ENCODE results near the gene PKNOX2. TPM values are rescaled to one million over a fixed set of nuclear protein-coding genes. Genes with fewer than 3 reads are reported as not detected.

Gene PKNOX2
- total RNA-seq, 2 donors from 2014 or later = 4.0 to 6.9 TPM

DNA sequence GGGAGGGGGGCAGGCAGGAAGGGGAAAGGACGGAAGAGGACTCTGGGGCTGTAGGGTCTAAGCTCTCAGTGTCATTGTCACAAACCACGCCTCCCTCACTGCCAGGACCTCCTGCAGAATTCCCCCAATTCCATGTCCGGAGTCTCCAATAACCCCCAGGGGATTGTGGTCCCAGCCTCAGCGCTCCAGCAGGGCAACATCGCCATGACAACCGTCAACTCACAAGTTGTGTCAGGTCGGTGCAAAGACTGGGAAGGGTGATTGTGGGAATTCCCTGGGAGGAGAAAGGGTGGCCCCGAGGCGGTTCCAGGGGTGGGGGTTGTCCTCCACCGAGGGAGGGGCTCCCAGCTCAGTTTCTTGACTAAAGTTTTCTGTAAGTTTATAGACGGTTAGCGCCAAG lies 245.5 kb downstream of the PKNOX2 start:
- Mint-ChIP-seq H3K9me3 (no peaks in the 10 kb centered on the region), H3K4me1 (peaks cover 16% of the 10 kb centered on the region), H3K36me3 (ENCODE audit: low read depth) (peaks cover 3% of the 10 kb centered on the region), H3K27ac (no peak overlapping the region), H3K27me3 (ENCODE audit: insufficient read depth) (peaks cover 84% of the 10 kb centered on the region), H3K4me3 (no peak overlapping the region)
- TF ChIP-seq, protein P1, sequence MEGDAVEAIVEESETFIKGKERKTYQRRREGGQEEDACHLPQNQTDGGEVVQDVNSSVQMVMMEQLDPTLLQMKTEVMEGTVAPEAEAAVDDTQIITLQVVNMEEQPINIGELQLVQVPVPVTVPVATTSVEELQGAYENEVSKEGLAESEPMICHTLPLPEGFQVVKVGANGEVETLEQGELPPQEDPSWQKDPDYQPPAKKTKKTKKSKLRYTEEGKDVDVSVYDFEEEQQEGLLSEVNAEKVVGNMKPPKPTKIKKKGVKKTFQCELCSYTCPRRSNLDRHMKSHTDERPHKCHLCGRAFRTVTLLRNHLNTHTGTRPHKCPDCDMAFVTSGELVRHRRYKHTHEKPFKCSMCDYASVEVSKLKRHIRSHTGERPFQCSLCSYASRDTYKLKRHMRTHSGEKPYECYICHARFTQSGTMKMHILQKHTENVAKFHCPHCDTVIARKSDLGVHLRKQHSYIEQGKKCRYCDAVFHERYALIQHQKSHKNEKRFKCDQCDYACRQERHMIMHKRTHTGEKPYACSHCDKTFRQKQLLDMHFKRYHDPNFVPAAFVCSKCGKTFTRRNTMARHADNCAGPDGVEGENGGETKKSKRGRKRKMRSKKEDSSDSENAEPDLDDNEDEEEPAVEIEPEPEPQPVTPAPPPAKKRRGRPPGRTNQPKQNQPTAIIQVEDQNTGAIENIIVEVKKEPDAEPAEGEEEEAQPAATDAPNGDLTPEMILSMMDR (conservative IDR thresholded peaks at IDR 0.05) = no peak
- H3K27ac ChIP-seq (ENCODE audit: low read depth, low read length) = no peak overlapping the region
- no peaks in the 10 kb centered on the region for H3K36me3 ChIP-seq (ENCODE audit: control insufficient read depth, insufficient read depth, low read length)
- H3K27me3 ChIP-seq (ENCODE audit: control insufficient read depth, insufficient read depth, low read length, poor library complexity, severe bottlenecking) = peaks cover 89% of the 10 kb centered on the region
- no peak overlapping the region for H3K4me3 ChIP-seq (ENCODE audit: low read length)
- H3K4me1 ChIP-seq (ENCODE audit: control insufficient read depth, insufficient read depth, low read length) = no peaks in the 10 kb centered on the region
- H3K9me3 ChIP-seq (ENCODE audit: control insufficient read depth, low read length) = no peaks in the 10 kb centered on the region
- 30 to 48% methylated on average over 4 to 12 of the region's 12 CpGs for WGBS, 2 experiments (ENCODE audit: insufficient coverage in 1 of 2, insufficient read length in 1 of 2)
- DNase-seq = peak; percentile 84
- no peak overlapping the region for H3K9ac ChIP-seq (ENCODE audit: extremely low read depth, low read length, poor library complexity, severe bottlenecking)

DNA sequence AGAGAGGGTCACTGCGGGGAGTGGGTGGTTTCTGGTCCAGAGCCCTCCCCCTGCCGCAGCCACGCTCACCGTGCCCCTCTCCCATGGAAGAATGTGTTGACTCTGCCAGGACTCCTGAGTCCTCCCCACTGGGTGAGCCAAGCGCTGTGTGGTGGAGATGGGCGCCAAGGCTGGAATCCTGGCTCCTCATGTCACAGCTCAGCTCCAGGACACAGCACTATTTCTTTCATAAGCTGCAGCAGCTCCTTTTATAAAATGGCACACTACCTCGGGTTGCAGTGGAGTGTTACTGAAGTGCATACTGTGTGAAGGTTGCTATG lies 247.6 kb downstream of the PKNOX2 start:
- Histone ChIP-seq H3K4me1 (ENCODE audit: control insufficient read depth, insufficient read depth, low read length) (no peaks in the 10 kb centered on the region), H3K9ac (ENCODE audit: extremely low read depth, low read length, poor library complexity, severe bottlenecking) (no peak overlapping the region), H3K36me3 (ENCODE audit: control insufficient read depth, insufficient read depth, low read length) (no peaks in the 10 kb centered on the region), H3K9me3 (ENCODE audit: control insufficient read depth, low read length) (no peaks in the 10 kb centered on the region), H3K27me3 (ENCODE audit: control insufficient read depth, insufficient read depth, low read length, poor library complexity, severe bottlenecking) (peaks cover 70% of the 10 kb centered on the region), H3K27ac (ENCODE audit: low read depth, low read length) (no peak overlapping the region), H3K4me3 (ENCODE audit: low read length) (no peak overlapping the region)
- Mint-ChIP-seq H3K36me3 (ENCODE audit: low read depth) (peaks cover 4% of the 10 kb centered on the region), H3K4me3 (no peak overlapping the region), H3K27me3 (ENCODE audit: insufficient read depth) (peaks cover 77% of the 10 kb centered on the region), H3K27ac (no peak overlapping the region), H3K4me1 (peaks cover 15% of the 10 kb centered on the region), H3K9me3 (no peaks in the 10 kb centered on the region)
- 89 to 100% methylated on average over 1 to 7 of the region's 7 CpGs for WGBS, 2 experiments (ENCODE audit: insufficient coverage in 1 of 2, insufficient read length in 1 of 2)
- TF ChIP-seq, protein P1 (conservative IDR thresholded peaks at IDR 0.05) = no peak
- DNase-seq = no peak

DNA sequence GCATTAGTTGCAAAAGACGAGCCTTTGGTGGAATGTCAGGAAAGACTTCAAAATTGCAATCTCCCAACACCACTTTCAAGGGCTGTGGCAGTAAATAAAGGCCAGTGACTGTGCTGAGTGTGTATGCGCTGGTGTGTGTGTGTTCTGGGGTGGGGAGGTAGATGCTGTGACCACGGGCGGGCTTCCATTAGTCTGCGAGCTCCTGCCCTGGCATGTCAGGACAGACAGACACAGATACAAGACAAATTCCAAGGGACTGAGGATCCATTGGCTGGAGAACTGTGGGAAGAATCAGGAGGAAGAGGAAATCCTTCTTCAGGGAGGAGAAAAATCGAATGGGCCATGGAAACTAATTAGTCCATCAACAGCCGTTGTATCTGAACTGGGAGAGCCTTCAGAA lies 248.0 kb downstream of the PKNOX2 start:
- WGBS, 2 experiments (ENCODE audit: insufficient coverage in 1 of 2, insufficient read length in 1 of 2) = 93 to 94% methylated on average over 2 to 7 of the region's 7 CpGs
- Mint-ChIP-seq H3K4me1 (peaks cover 15% of the 10 kb centered on the region), H3K4me3 (no peak overlapping the region), H3K9me3 (no peaks in the 10 kb centered on the region), H3K36me3 (ENCODE audit: low read depth) (peaks cover 4% of the 10 kb centered on the region), H3K27me3 (ENCODE audit: insufficient read depth) (peaks cover 76% of the 10 kb centered on the region), H3K27ac (no peak overlapping the region)
- H3K4me1 ChIP-seq (ENCODE audit: control insufficient read depth, insufficient read depth, low read length) = no peaks in the 10 kb centered on the region
- H3K9ac ChIP-seq (ENCODE audit: extremely low read depth, low read length, poor library complexity, severe bottlenecking) = no peak overlapping the region
- H3K27me3 ChIP-seq (ENCODE audit: control insufficient read depth, insufficient read depth, low read length, poor library complexity, severe bottlenecking) = peaks cover 68% of the 10 kb centered on the region
- no peak overlapping the region for H3K27ac ChIP-seq (ENCODE audit: low read depth, low read length)
- TF ChIP-seq, protein P1 (conservative IDR thresholded peaks at IDR 0.05) = no peak
- H3K36me3 ChIP-seq (ENCODE audit: control insufficient read depth, insufficient read depth, low read length) = no peaks in the 10 kb centered on the region
- no peak for DNase-seq
- H3K4me3 ChIP-seq (ENCODE audit: low read length) = no peak overlapping the region
- no peaks in the 10 kb centered on the region for H3K9me3 ChIP-seq (ENCODE audit: control insufficient read depth, low read length)

Data from endodermal cell (in vitro differentiated cells).